PC-9 (cell line): ENCODE data around the gene ARHGAP42.

Experiments
- EZH2 ChIP-seq: fragments of 200-600 bp; sonication (generic); IDR thresholded peaks from 2 replicates; pipeline ENCODE4 v1.8.0; 2017; ENCODE audit warnings: antibody characterized with exemption, low read depth
- TF ChIP-seq, protein P1 (sequence below): fragments of 200-600 bp; sonication (generic); conservative IDR thresholded peaks from 2 replicates; pipeline ENCODE4 v1.6.1; 2017; ENCODE audit warnings: mixed run types, antibody characterized with exemption, mild to moderate bottlenecking, moderate library complexity

GRCh38 chr11:100812517-100812916 is 125.4 kb downstream of the ARHGAP42 start:
- TF ChIP-seq, protein P1, sequence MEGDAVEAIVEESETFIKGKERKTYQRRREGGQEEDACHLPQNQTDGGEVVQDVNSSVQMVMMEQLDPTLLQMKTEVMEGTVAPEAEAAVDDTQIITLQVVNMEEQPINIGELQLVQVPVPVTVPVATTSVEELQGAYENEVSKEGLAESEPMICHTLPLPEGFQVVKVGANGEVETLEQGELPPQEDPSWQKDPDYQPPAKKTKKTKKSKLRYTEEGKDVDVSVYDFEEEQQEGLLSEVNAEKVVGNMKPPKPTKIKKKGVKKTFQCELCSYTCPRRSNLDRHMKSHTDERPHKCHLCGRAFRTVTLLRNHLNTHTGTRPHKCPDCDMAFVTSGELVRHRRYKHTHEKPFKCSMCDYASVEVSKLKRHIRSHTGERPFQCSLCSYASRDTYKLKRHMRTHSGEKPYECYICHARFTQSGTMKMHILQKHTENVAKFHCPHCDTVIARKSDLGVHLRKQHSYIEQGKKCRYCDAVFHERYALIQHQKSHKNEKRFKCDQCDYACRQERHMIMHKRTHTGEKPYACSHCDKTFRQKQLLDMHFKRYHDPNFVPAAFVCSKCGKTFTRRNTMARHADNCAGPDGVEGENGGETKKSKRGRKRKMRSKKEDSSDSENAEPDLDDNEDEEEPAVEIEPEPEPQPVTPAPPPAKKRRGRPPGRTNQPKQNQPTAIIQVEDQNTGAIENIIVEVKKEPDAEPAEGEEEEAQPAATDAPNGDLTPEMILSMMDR = no peak
- no peak for TF ChIP-seq EZH2
